Activated CD8-positive, alpha-beta T cell treated with anti-CD3 and anti-CD28 coated beads for 36 hours (primary cell): ENCODE data around the gene TRIM38. TPM values are rescaled to one million over a fixed set of nuclear protein-coding genes. Genes with fewer than 3 reads are reported as not detected.

Experiments used
- ATAC-seq: fragments of 200-7000 bp; cut with Tn5 transposase; one replicate; pipeline ENCODE4 v1.10.0; 2021; ENCODE audit warnings: mild to moderate bottlenecking, moderate library complexity
- CTCF ChIA-PET: fragments of 350-600 bp; sonication (Branson Sonifier 250); formaldehyde crosslinking; loops from one replicate; lab custom pipeline; 2021; ENCODE audit warnings: antibody characterized with exemption; lab: Charles Lee
- POLR2A ChIA-PET: fragments of 350-600 bp; sonication (Branson Sonifier 250); formaldehyde crosslinking; loops from one replicate; lab custom pipeline; 2021; ENCODE audit warnings: antibody characterized with exemption; lab: Charles Lee
- DNase-seq: peaks from one replicate; pipeline ENCODE4 v3.0.0-alpha.2; 2020
- H3K27ac Mint-ChIP-seq: one replicate; pipeline ENCODE4 v1.8.0; 2021; ENCODE audit warnings: mild to moderate bottlenecking, mixed read lengths
- H3K27me3 Mint-ChIP-seq: one replicate; pipeline ENCODE4 v1.8.0; 2021; ENCODE audit warnings: mixed read lengths
- H3K36me3 Mint-ChIP-seq: one replicate; pipeline ENCODE4 v1.8.0; 2021; ENCODE audit warnings: low read depth, mixed read lengths
- H3K4me1 Mint-ChIP-seq: one replicate; pipeline ENCODE4 v1.8.0; 2021; ENCODE audit warnings: low read depth, mixed read lengths
- H3K4me3 Mint-ChIP-seq: one replicate; pipeline ENCODE4 v1.8.0; 2021; ENCODE audit warnings: mild to moderate bottlenecking, moderate library complexity, mixed read lengths
- H3K9me3 Mint-ChIP-seq: one replicate; pipeline ENCODE4 v1.8.0; 2021; ENCODE audit warnings: mixed read lengths
- CTCF ChIP-seq: fragments of 200-600 bp; IDR thresholded peaks from one replicate; pipeline ENCODE4 v1.8.0; 2022; ENCODE audit warnings: antibody characterized with exemption, mild to moderate bottlenecking
- intact Hi-C: fragments of 100-400 bp; cut with micrococcal nuclease; formaldehyde crosslinking; loops from one replicate; pipeline ENCODE4 v1.10.0; 2022
- total RNA-seq, 2 experiments: library from RNA; stranded (reverse); gene quantifications; one replicate each; pipeline ENCODE4 v1.2.3, GENCODE V29; 2021

Gene TRIM38
- total RNA-seq, 2 experiments from 2014 or later: 8.0 to 8.3 TPM

GRCh38 chr6:26022132-26022472 is 59.5 kb downstream of the TRIM38 start:
- peak; percentile 65 for DNase-seq
- CTCF ChIA-PET: interaction anchor here (0.7 to 4.8 kb wide), 6 partner anchors 9 to 42 kb away, joined by 3 to 25 read pairs (median 3); a partner anchor contains a TSS
- no peak for TF ChIP-seq CTCF
- peaks cover under 1% of the 10 kb centered on the region for H3K27me3 Mint-ChIP-seq
- H3K36me3 Mint-ChIP-seq: peaks cover 3% of the 10 kb centered on the region
- intact Hi-C loops: no loop called here
- ATAC-seq: no peak
- POLR2A ChIA-PET: interaction anchor here (0.6 to 23.0 kb wide), 12 partner anchors 9 to 1817 kb away, joined by 3 to 1376 read pairs (median 14); partner anchors contain the start of gene TRIM38
- peaks cover 49% of the 10 kb centered on the region for H3K4me1 Mint-ChIP-seq
- H3K27ac Mint-ChIP-seq: peak overlapping the region; percentile 100
- peak overlapping the region; percentile 99 for H3K4me3 Mint-ChIP-seq
- H3K9me3 Mint-ChIP-seq: peaks cover 8% of the 10 kb centered on the region

- TF ChIP-seq CTCF: no peak
- ATAC-seq (no peak), DNase-seq (no peak)
- Mint-ChIP-seq H3K27ac (peak overlapping the region; percentile 100), H3K27me3 (peaks cover 2% of the 10 kb centered on the region), H3K36me3 (peaks cover 4% of the 10 kb centered on the region), H3K4me1 (peaks cover 49% of the 10 kb centered on the region), H3K9me3 (peaks cover 8% of the 10 kb centered on the region), H3K4me3 (peak overlapping the region; percentile 99)
- POLR2A ChIA-PET: interaction anchor here (0.8 to 23.0 kb wide), 9 partner anchors 8 to 1110 kb away, joined by 3 to 1376 read pairs (median 7); a partner anchor contains a TSS
- intact Hi-C loops: no loop called here
- CTCF ChIA-PET: interaction anchor here (1.3 to 4.8 kb wide), 3 partner anchors 9 to 42 kb away, joined by 3 to 25 read pairs (median 25); a partner anchor contains a TSS
Measured at GRCh38 chr6:26022737-26023136, 60.1 kb downstream of the TRIM38 start.

- Mint-ChIP-seq H3K4me1 (peaks cover 50% of the 10 kb centered on the region), H3K36me3 (peaks cover 2% of the 10 kb centered on the region), H3K4me3 (no peak overlapping the region), H3K9me3 (peaks cover 1% of the 10 kb centered on the region), H3K27me3 (peaks cover 2% of the 10 kb centered on the region), H3K27ac (peak overlapping the region; percentile 65)
- DNase-seq: no peak
- CTCF ChIA-PET: interaction anchor here (2.3 to 2.7 kb wide), 2 partner anchors 21 to 32 kb away, joined by 13 to 19 read pairs; a partner anchor contains a TSS
- intact Hi-C loops: no loop called here
- no peak for TF ChIP-seq CTCF
- POLR2A ChIA-PET: interaction anchor here (0.5 to 23.0 kb wide), 9 partner anchors 6 to 1842 kb away, joined by 3 to 1376 read pairs (median 22); a partner anchor contains a TSS
- no peak for ATAC-seq
Measured at GRCh38 chr6:26024651-26025046, 62.0 kb downstream of the TRIM38 start.

GRCh38 chr6:26025047-26025893 is 62.7 kb downstream of the TRIM38 start:
- no peak for TF ChIP-seq CTCF
- ATAC-seq (no peak), DNase-seq (no peak)
- no peaks in the 10 kb centered on the region for H3K9me3 Mint-ChIP-seq
- H3K36me3 Mint-ChIP-seq: peaks cover 2% of the 10 kb centered on the region
- peaks cover 49% of the 10 kb centered on the region for H3K4me1 Mint-ChIP-seq
- intact Hi-C loops: no loop called here
- peak overlapping the region; percentile 95 for H3K27ac Mint-ChIP-seq
- ChIA-PET CTCF (interaction anchor here (0.7 to 2.7 kb wide), 13 partner anchors 8 to 163 kb away, joined by 3 to 21 read pairs (median 5); a partner anchor contains a TSS), POLR2A (interaction anchor here (0.5 to 23.0 kb wide), 22 partner anchors 5 to 1868 kb away, joined by 3 to 1376 read pairs (median 7); a partner anchor contains a TSS)
- H3K4me3 Mint-ChIP-seq: peak overlapping the region; percentile 77
- peaks cover 2% of the 10 kb centered on the region for H3K27me3 Mint-ChIP-seq
